ENCODE results near the gene ZBTB32.

- TF ChIP-seq, protein P1, sequence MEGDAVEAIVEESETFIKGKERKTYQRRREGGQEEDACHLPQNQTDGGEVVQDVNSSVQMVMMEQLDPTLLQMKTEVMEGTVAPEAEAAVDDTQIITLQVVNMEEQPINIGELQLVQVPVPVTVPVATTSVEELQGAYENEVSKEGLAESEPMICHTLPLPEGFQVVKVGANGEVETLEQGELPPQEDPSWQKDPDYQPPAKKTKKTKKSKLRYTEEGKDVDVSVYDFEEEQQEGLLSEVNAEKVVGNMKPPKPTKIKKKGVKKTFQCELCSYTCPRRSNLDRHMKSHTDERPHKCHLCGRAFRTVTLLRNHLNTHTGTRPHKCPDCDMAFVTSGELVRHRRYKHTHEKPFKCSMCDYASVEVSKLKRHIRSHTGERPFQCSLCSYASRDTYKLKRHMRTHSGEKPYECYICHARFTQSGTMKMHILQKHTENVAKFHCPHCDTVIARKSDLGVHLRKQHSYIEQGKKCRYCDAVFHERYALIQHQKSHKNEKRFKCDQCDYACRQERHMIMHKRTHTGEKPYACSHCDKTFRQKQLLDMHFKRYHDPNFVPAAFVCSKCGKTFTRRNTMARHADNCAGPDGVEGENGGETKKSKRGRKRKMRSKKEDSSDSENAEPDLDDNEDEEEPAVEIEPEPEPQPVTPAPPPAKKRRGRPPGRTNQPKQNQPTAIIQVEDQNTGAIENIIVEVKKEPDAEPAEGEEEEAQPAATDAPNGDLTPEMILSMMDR (IDR thresholded peaks at IDR 0.05): no peak
- peak; percentile 65 to 69 for TF ChIP-seq POLR2A (IDR thresholded peaks at IDR 0.05)
Observed at GRCh38 chr19:35757749-35758608, 53.6 kb downstream of the ZBTB32 start, which contains the start of gene PROSER3.
